HG03558 (cell line): Measurements from ENCODE around the gene AVEN.
"Not testable (repeated sequence)": the region's sequence is repeated elsewhere in the genome, so short reads cannot be mapped to it uniquely, and the experiment has no call there.

Source experiments
- ATAC-seq: cut with Tn5 transposase; IDR thresholded peaks from one replicate; pipeline ENCODE4 v1.9.1; 2021; ENCODE audit warnings: moderate number of reproducible peaks; ENCODE audit not compliant: unreplicated experiment; ENCODE audit errors: extremely low read depth

The AVEN gene

GRCh38 chr15:33819499-33819898 lies 219.5 kb downstream of the AVEN start:
- not testable (repeated sequence) for ATAC-seq
